Astrocyte of the hippocampus (primary cell): ENCODE results near the gene TJP3.

Experiments used
- DNase-seq: peaks from one replicate; pipeline ENCODE4 v3.0.0; 2011; ENCODE audit warnings: low read depth, low spot score

TJP3 gene

GRCh38 chr19:3768748-3769099 is 60.5 kb downstream of the TJP3 start:
- DNase-seq: no peak

- DNase-seq: no peak
Observed at GRCh38 chr19:3769494-3769893, 61.3 kb downstream of the TJP3 start.

- no peak for DNase-seq
Observed at GRCh38 chr19:3770136-3770999, 62.2 kb downstream of the TJP3 start.

DNA sequence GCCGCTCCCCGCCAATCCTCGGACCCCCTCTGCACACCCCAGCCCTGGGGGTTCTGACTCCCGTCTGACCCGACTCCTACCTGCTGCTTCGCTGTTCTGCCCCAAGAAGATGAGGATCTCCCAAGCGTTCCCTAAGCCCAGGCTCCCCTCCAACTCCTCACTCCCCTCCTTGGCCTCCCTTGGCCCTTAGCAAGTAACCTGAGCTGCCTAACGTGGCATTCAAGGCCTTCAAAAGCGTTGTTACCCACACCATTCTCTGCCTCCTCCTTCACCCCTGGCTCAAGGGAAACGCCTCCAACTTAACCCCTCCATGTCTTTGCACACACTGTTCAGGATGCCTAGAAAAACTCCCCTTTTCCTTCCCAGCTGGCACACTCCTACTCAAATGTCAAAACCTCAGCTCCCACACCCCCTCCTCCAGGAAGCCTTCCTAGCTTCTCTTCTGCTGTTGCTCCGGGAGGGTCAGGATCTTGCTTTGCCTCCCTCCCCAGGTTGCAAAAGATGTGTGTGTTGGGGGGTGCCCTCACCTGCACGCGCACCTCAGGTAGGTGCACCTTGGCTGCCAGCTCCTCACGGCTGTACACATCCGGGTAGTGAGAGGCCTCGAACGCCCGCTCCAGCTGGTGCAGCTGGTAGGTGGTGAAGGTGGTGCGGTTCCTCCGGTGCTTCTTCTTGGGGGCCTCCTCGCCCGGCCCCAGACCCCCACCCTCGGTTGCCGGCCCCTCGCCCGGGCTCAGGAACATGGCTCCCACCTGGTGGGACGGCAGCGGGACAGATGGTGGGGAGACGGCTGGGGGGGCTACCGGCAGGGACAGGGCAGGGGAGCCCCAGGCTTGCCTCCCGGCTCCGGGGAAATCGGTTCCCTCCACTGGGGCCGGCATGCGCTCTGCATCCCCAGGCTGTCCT is 63.1 kb downstream of the TJP3 start:
- no peak for DNase-seq

- DNase-seq: no peak
Observed at GRCh38 chr19:3771906-3772455, 63.8 kb downstream of the TJP3 start, which contains the start of gene RAX2. TSS of gene RAX2 (minus strand) at chr19:3772228. CDS start at chr19:3771742, 486 bp downstream.

DNA sequence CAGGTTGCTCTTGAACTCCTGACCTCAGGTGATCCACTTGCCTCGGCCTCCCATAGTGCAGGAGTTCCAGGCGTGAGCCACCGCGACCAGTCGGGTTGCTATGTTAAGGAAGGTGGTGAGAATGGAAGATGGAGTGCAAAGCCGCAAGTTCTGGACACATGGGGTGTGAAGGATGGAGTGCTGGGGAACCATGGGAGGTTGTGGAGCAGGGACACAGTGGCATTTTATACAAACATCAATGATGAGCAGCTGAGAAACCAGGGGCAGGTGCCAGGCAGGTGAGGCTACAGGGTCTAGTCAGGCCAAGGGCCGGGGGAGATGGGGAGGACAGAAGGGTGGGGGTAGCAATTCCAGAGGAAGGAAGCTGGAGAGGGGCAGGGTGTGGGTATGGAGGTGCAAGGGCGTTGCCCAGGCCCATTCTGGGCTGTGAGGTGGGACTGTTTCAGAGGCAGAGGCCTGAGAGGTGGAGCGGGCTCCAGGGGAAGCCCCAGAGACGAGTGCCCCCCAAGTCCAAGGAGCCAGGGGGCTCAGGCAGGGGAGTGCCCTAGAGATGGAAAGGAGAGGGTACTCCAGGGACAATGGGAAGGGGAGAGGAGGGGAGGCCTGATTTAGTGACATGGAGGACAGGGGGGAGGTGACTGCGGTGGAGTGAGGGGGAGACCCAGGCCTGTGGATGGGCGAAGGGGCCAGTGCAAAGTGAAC is 65.8 kb downstream of the TJP3 start:
- DNase-seq: no peak

DNA sequence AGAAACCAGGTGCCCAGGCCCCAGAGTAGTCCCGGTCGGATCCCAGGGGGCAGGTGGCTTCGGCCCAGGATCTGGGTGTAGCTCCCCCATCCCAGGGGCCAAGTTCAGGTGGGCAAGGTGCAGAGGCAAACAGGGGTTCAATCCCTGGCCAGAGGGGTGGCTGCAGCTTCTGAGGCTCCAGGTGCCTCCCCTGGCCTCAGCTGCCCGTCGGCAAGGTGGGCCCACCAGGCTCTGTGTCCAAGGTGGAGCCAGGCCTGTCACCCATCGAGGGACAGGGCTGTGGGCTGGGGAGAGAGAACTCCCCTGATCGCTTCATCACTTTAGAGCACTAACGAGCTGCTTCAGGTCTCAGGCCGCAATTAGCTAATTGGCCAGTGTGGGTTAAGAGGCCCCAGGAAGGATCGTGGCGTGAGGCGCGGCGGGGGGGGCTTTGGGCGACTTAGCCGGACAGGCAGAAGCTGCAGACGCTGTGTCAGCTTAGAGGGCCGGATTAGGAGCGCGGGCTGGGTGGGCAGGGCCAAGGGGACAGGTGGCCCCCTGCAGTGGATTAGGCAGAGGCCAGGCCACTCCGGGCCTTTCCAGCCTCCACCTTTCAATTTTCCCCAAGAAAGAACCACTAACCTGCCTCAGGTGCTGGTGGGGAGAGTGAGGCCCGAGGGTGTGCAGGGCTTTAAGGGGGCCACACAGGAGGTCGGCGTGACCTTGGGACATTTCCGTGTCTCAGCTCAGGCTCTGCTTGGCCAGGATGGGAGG is 66.6 kb downstream of the TJP3 start:
- no peak for DNase-seq

DNA sequence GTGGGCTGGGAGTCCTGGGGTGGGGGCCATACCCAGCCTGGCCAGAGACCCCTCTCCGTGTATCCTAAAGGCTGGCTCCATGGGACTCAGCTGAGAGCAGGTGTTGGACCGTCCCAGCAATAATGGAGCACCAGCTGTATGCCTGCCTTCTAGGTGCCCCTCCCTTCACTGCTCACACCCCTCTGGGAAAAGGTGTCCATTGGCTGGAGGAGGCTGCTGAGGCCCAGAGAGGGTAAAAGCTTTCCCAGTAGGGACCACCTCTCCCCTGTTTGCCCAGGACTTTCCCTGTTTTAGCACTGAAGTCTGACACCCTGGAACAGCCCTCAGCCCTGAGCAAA is 67.2 kb downstream of the TJP3 start:
- DNase-seq: no peak

- DNase-seq: no peak
Observed at GRCh38 chr19:3775831-3776230, 67.6 kb downstream of the TJP3 start.

DNA sequence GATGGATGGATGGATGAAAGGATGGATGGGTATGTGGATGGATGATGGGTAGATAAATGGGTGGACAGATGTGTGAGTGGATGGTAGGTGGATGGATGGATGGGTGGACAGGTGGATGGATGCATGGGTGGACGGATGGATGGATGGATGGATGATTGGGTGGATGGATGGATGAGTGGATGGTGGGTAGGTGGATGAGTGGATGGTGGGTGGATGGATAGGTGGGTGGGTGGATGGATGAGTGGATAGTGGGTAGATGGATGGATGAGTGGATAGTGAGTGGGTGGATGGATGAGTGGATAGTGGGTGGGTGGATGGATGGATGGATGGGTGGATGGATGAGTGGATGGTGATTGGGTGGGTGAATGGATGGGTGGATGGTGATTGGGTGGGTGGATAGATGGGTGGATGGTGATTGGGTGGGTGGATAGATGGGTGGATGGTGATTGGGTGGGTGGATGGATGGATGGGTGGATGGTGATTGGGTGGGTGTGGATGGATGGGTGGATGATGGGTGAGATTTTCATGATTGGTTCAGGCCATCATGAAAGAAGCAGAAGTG is 68.4 kb downstream of the TJP3 start:
- DNase-seq: no peak

DNA sequence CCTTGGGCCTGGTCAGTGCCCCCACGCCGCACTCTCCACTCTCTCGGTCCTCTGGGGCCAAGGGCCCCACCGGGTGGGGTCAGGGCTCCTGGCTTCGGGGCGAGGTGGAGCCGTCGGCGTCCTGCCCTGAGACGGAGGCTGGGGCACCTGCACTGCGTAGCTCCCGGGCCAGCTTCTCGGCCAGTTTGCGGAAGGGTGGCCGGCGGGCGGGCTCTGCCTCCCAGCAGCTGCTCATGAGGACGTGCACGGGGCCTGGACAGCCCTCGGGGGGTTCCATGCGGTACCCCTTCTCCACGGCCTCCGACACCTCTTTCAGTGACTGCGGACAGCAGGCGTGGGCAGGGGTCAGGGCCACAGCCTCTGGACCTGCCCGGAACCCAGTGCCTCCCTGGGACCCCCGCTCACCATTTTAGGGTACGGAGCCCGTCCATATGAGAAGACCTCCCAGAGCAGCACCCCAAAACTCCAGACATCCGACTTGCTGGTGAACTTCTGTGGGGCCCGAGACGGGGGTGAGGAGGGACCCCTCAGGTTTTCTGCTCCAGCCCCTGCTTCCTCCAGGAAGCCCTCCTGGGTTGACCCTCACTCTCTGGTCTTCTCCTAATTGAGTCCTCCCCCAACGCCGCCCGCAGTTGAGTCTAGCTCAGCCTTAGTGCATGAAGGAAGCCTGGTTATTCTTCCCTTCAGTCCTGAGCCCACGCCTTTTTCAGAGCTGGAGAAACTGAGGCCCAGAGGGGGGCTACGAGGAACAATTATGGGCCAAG is 70.1 kb downstream of the TJP3 start:
- DNase-seq: no peak

GRCh38 chr19:3778899-3779723 is 70.9 kb downstream of the TJP3 start:
- no peak for DNase-seq

GRCh38 chr19:3780786-3781304 is 72.7 kb downstream of the TJP3 start:
- DNase-seq: no peak

DNA sequence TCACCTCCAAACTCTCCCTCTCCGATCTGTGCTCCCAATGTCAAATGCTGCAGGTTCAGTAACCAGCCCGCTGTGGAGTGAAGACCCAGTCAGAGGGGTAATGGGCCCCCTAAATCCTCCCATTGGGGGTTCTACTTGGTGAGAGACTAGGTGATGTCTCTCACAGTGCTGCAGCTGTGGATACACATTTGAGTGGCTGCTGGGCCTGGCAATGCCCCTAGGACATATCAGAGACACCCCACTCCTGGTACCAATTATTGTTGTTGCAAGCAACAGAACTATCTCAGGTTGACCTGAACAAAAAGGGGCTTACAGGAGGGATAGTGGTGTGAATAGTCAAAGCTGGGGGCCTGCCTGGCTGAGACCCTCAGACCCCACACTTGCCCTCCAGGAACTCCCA is 73.4 kb downstream of the TJP3 start:
- DNase-seq: no peak

DNA sequence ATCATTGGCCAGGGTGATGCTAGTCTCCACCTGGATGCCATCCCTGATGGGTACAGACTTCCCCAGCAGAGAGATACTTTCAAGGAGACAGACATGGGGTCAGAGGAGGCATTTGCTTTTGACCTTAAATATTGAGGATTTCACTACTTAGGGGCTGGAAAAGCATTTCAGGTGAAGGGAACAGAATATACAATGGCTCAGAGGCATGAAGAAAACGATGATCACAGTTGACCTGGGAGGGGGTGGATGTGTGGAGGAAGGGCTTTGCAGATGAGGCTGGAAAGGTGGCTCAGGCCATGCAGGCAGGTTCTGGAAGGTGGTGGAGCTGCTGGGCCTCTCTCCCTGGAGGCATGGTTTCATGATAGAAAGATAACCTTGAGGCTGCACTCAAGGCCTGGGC is 74.1 kb downstream of the TJP3 start:
- no peak for DNase-seq

DNA sequence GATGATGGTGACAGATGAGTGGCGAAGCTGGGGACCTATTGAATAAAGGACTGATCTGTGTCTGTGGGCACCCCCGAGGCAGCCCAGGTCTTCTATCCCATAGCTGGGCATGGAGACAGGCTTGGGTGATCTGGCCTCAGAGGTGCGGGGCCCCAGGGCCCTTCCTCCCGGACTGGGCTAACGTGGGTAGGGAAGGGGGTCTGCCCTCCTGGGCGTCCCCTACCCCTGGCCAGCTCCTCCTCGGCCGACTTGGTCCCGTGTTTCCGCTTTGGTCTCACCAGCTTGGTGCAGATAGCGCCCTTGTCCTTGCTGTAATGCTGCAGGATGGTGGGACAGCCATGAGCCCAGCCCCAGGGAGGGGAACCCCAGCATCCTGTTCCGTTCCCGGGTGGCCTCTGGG is 74.7 kb downstream of the TJP3 start:
- no peak for DNase-seq

- DNase-seq: no peak
Observed at GRCh38 chr19:3783660-3784584, 75.7 kb downstream of the TJP3 start.
